ENCODE measurements around the gene PIGT. TPM values are rescaled to one million over a fixed set of nuclear protein-coding genes. Genes with fewer than 3 reads are reported as not detected.

The PIGT gene
- total RNA-seq, 4 donors from 2014 or later: 76.4 to 87.3 (median 83.5) TPM

- TF ChIP-seq, protein P1, sequence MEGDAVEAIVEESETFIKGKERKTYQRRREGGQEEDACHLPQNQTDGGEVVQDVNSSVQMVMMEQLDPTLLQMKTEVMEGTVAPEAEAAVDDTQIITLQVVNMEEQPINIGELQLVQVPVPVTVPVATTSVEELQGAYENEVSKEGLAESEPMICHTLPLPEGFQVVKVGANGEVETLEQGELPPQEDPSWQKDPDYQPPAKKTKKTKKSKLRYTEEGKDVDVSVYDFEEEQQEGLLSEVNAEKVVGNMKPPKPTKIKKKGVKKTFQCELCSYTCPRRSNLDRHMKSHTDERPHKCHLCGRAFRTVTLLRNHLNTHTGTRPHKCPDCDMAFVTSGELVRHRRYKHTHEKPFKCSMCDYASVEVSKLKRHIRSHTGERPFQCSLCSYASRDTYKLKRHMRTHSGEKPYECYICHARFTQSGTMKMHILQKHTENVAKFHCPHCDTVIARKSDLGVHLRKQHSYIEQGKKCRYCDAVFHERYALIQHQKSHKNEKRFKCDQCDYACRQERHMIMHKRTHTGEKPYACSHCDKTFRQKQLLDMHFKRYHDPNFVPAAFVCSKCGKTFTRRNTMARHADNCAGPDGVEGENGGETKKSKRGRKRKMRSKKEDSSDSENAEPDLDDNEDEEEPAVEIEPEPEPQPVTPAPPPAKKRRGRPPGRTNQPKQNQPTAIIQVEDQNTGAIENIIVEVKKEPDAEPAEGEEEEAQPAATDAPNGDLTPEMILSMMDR (IDR thresholded peaks at IDR 0.05): no peak
- ATAC-seq (ENCODE audit: low FRiP score): no peak
These were observed 976 bp downstream of the PIGT start for GRCh38 chr20:45416917-45417316.

DNA sequence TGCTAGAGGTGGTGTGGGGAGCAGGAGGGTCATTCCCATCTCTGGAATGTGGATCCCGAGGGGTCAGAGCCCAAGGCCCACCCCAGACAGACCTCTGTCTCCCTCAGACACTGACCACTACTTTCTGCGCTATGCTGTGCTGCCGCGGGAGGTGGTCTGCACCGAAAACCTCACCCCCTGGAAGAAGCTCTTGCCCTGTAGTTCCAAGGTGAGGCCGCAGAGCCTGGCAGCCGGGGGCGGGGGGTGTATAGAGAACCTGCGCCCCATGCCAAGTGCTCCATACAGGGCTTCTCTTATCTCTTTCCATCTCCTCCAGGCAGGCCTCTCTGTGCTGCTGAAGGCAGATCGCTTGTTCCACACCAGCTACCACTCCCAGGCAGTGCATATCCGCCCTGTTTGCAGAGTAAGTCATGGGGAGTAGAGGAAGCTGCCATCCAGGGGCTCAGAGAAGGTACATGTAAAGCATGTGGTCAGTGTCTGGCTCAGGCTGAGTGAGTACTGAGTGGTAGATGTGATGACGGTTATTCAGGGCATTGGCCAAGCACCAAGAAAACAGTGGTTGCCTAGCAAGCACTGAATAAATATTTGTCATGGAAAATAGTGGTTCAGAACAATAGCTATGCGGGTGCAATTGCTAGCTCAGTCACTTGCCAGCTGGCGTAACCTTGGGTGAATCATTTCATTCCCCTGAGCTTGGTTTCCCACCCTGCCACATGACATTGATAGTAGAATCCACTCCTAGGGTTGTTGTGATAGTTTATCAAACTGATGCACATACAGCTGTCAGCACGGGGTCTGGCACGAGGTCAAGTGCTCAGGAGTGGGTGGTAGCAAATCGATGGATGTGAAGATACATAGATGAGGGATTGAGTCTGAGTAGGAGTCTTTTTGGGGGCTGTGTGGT is 3.5 kb downstream of the PIGT start:
- TF ChIP-seq, protein P1 (IDR thresholded peaks at IDR 0.05): no peak
- ATAC-seq (ENCODE audit: low FRiP score): peak; percentile 45
- DNase-seq (ENCODE audit: low spot score): no peak

More at GRCh38 chr20:45416917-45417316, 976 bp downstream of the PIGT start:
- no peak for DNase-seq (ENCODE audit: low spot score)

- DNase-seq (ENCODE audit: low spot score) (no peak), ATAC-seq (ENCODE audit: low FRiP score) (no peak)
- TF ChIP-seq, protein P1 (IDR thresholded peaks at IDR 0.05): no peak
These were observed 4.2 kb downstream of the PIGT start for GRCh38 chr20:45420125-45420524.

GRCh38 chr20:45423700-45424099 is 7.8 kb downstream of the PIGT start:
- no peak for ATAC-seq (ENCODE audit: low FRiP score)

GRCh38 chr20:45425561-45425960 is 9.6 kb downstream of the PIGT start:
- DNase-seq (ENCODE audit: low spot score): no peak
- no peak for ATAC-seq (ENCODE audit: low FRiP score)

More at GRCh38 chr20:45423700-45424099, 7.8 kb downstream of the PIGT start:
- TF ChIP-seq, protein P1 (IDR thresholded peaks at IDR 0.05): no peak
- no peak for DNase-seq (ENCODE audit: low spot score)

DNA sequence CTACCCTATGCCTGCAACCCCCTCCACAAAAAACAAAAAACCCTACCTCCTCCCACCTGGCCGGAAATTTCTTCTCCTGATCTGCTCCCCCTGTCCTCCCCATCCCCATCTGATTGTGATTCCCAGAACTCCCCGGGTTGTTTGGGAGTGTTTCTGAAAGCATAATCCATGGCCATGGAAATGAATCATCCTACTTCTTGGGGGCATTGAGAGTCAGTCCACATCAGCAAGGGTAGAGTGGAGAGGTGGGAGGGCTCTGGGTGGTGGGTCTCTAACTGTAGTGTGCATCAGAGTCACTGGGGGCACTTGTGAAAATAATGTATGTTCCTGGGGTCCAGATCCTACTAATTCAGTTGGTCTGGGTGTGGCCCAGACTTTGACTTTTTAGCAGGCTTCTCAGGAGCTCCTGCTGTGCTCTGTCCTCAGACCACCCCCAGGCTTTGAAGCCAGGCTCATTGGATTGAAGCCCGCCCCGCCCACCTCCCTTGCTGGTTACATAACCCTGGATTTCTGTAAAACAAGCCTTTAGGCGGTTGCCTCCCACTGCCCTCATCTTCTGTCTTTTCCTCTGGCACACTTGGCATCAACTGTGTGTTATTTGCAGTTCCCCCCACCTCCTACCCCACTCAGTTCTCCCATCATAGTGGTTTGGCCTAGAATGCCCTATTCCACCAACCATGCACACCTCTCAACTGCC is 10.5 kb downstream of the PIGT start:
- TF ChIP-seq, protein P1 (IDR thresholded peaks at IDR 0.05): no peak
- ATAC-seq (ENCODE audit: low FRiP score): peak; percentile 73
- no peak for DNase-seq (ENCODE audit: low spot score)

More at GRCh38 chr20:45425561-45425960, 9.6 kb downstream of the PIGT start:
- TF ChIP-seq, protein P1 (IDR thresholded peaks at IDR 0.05): no peak
